Caco-2 (cell line): ENCODE measurements around the gene EMP3. TPM values are rescaled to one million over a fixed set of nuclear protein-coding genes. Genes with fewer than 3 reads are reported as not detected.

ENCODE experiments used
- BruUV-seq: library from RNA; stranded (reverse); fragments of 400-500 nt; replicated peaks from 2 replicates; lab custom pipeline; 2021; lab: Mats Ljungman, UMichigan
- CTCF ChIA-PET: fragments of 300-600 bp; sonication (Branson Sonifier 250); formaldehyde crosslinking; loops from one replicate; lab custom pipeline; 2022; ENCODE audit warnings: antibody characterized with exemption; lab: Charles Lee
- POLR2A ChIA-PET: fragments of 300-600 bp; sonication (Branson Sonifier 250); formaldehyde crosslinking; loops from one replicate; lab custom pipeline; 2022; ENCODE audit warnings: antibody characterized with exemption; lab: Charles Lee
- DNase-seq, 2 experiments: peaks; one replicate each; pipeline versions ENCODE4 v3.0.0 to v3.0.0-alpha.2; 2020 to 2022
- H3K27me3 ChIP-seq: replicated peaks from 2 replicates; pipeline ENCODE4 v1.6.0; 2011; ENCODE audit warnings: low read length; ENCODE audit not compliant: control insufficient read depth, insufficient read depth
- H3K36me3 ChIP-seq: 2 replicates; pipeline ENCODE4 v1.5.1; 2011; ENCODE audit warnings: low read length; ENCODE audit not compliant: control insufficient read depth, insufficient read depth
- H3K4me1 ChIP-seq: fragments of 250-450 bp; sonication (Bioruptor Pico); 2 replicates; pipeline ENCODE4 v1.5.1; 2020; ENCODE audit warnings: mild to moderate bottlenecking
- H3K4me3 ChIP-seq: 2 replicates; pipeline ENCODE4 v1.5.1; 2011; ENCODE audit warnings: low read depth, mild to moderate bottlenecking, control low read depth, low read length
- H3K9me3 ChIP-seq: fragments of 250-450 bp; sonication (Bioruptor Pico); 2 replicates; pipeline ENCODE4 v1.5.1; 2020; ENCODE audit warnings: mild to moderate bottlenecking, moderate library complexity
- H3K27ac Mint-ChIP-seq: one replicate; pipeline ENCODE4 v1.8.0; 2022; ENCODE audit warnings: mixed read lengths; ENCODE audit not compliant: unreplicated experiment
- H3K27me3 Mint-ChIP-seq: one replicate; pipeline ENCODE4 v1.8.0; 2022; ENCODE audit warnings: mixed read lengths; ENCODE audit not compliant: insufficient read depth, unreplicated experiment
- H3K36me3 Mint-ChIP-seq: one replicate; pipeline ENCODE4 v1.8.0; 2022; ENCODE audit warnings: mild to moderate bottlenecking, mixed read lengths; ENCODE audit not compliant: insufficient read depth, unreplicated experiment
- H3K4me1 Mint-ChIP-seq: one replicate; pipeline ENCODE4 v1.8.0; 2022; ENCODE audit warnings: low read depth, mixed read lengths; ENCODE audit not compliant: unreplicated experiment
- H3K4me3 Mint-ChIP-seq: one replicate; pipeline ENCODE4 v1.8.0; 2022; ENCODE audit warnings: mild to moderate bottlenecking, moderate library complexity, mixed read lengths; ENCODE audit not compliant: unreplicated experiment
- H3K9me3 Mint-ChIP-seq: one replicate; pipeline ENCODE4 v1.8.0; 2022; ENCODE audit warnings: mixed read lengths; ENCODE audit not compliant: unreplicated experiment
- intact Hi-C: fragments of 100-400 bp; cut with micrococcal nuclease; formaldehyde crosslinking; loops from one replicate; pipeline ENCODE4 v1.10.0; 2022; ENCODE audit not compliant: unreplicated experiment
- total RNA-seq: library from RNA; stranded (reverse); gene quantifications from 2 replicates; pipeline ENCODE4 v1.2.3, GENCODE V29; 2022
- TF ChIP-seq, protein P1 (sequence below), 2 experiments: fragments of 200-600 bp in 1 of 2; IDR thresholded peaks; 1 replicate in 1 of 2; 2 replicates in 1 of 2; pipeline versions ENCODE4 v1.5.1 to v1.8.0; 2011 to 2022; ENCODE audit warnings: antibody characterized with exemption in 1 of 2, control low read depth in 1 of 2, inconsistent platforms in 1 of 2, low read depth in 1 of 2, low read length in 1 of 2, mild to moderate bottlenecking in 1 of 2, moderate library complexity in 1 of 2; ENCODE audit not compliant: insufficient read depth in 1 of 2, severe bottlenecking in 1 of 2, unreplicated experiment in 1 of 2

The EMP3 gene
- total RNA-seq, 1 experiment from 2014 or later = 6.8 TPM

- intact Hi-C loops = no loop called here
- Histone ChIP-seq H3K9me3 (no peaks in the 10 kb centered on the region), H3K4me3 (no peak overlapping the region), H3K27me3 (no peaks in the 10 kb centered on the region), H3K36me3 (no peaks in the 10 kb centered on the region; the same call in 1 of the 2 replicates), H3K4me1 (no peaks in the 10 kb centered on the region)
- TF ChIP-seq, protein P1, sequence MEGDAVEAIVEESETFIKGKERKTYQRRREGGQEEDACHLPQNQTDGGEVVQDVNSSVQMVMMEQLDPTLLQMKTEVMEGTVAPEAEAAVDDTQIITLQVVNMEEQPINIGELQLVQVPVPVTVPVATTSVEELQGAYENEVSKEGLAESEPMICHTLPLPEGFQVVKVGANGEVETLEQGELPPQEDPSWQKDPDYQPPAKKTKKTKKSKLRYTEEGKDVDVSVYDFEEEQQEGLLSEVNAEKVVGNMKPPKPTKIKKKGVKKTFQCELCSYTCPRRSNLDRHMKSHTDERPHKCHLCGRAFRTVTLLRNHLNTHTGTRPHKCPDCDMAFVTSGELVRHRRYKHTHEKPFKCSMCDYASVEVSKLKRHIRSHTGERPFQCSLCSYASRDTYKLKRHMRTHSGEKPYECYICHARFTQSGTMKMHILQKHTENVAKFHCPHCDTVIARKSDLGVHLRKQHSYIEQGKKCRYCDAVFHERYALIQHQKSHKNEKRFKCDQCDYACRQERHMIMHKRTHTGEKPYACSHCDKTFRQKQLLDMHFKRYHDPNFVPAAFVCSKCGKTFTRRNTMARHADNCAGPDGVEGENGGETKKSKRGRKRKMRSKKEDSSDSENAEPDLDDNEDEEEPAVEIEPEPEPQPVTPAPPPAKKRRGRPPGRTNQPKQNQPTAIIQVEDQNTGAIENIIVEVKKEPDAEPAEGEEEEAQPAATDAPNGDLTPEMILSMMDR (IDR thresholded peaks at IDR 0.05; ENCODE audit: insufficient read depth in 1 of 2, low read depth in 1 of 2, low read length in 1 of 2, severe bottlenecking in 1 of 2, unreplicated experiment in 1 of 2) = no peak
- no peaks in the 10 kb centered on the region for H3K27me3 Mint-ChIP-seq
- H3K36me3 Mint-ChIP-seq = no peaks in the 10 kb centered on the region
- H3K4me1 Mint-ChIP-seq = peaks cover 10% of the 10 kb centered on the region
- BruUV-seq = no TSS peak
- no peak overlapping the region for H3K27ac Mint-ChIP-seq
- no peak overlapping the region for H3K4me3 Mint-ChIP-seq
- no peak for DNase-seq
- POLR2A ChIA-PET = no interaction called here
- H3K9me3 Mint-ChIP-seq = no peaks in the 10 kb centered on the region
- CTCF ChIA-PET = no interaction called here
Measured at GRCh38 chr19:48342414-48342738, 17.0 kb downstream of the EMP3 start.

GRCh38 chr19:48342841-48343540 lies 17.6 kb downstream of the EMP3 start:
- TF ChIP-seq, protein P1 (IDR thresholded peaks at IDR 0.05; ENCODE audit: insufficient read depth in 1 of 2, low read depth in 1 of 2, low read length in 1 of 2, severe bottlenecking in 1 of 2, unreplicated experiment in 1 of 2) = no peak
- no peaks in the 10 kb centered on the region for H3K9me3 ChIP-seq
- BruUV-seq = no TSS peak
- ChIA-PET POLR2A (no interaction called here), CTCF (no interaction called here)
- Mint-ChIP-seq H3K27ac (no peak overlapping the region), H3K27me3 (no peaks in the 10 kb centered on the region), H3K36me3 (no peaks in the 10 kb centered on the region), H3K4me3 (no peak overlapping the region), H3K4me1 (peaks cover 10% of the 10 kb centered on the region), H3K9me3 (no peaks in the 10 kb centered on the region)
- no peaks in the 10 kb centered on the region; the same call in 1 of the 2 replicates for H3K36me3 ChIP-seq
- intact Hi-C loops = no loop called here
- no peaks in the 10 kb centered on the region for H3K27me3 ChIP-seq
- no peak overlapping the region for H3K4me3 ChIP-seq
- H3K4me1 ChIP-seq = no peaks in the 10 kb centered on the region
- DNase-seq = no peak

- Mint-ChIP-seq H3K27me3 (no peaks in the 10 kb centered on the region), H3K4me3 (no peak overlapping the region), H3K27ac (no peak overlapping the region), H3K9me3 (no peaks in the 10 kb centered on the region), H3K4me1 (peaks cover 17% of the 10 kb centered on the region), H3K36me3 (peaks cover 6% of the 10 kb centered on the region)
- no peaks in the 10 kb centered on the region for H3K27me3 ChIP-seq
- TF ChIP-seq, protein P1 (IDR thresholded peaks at IDR 0.05; ENCODE audit: insufficient read depth in 1 of 2, low read depth in 1 of 2, low read length in 1 of 2, severe bottlenecking in 1 of 2, unreplicated experiment in 1 of 2) = no peak
- no TSS peak for BruUV-seq
- peak; percentile 27 to 38 for DNase-seq
- H3K36me3 ChIP-seq = no peaks in the 10 kb centered on the region; the same call in 1 of the 2 replicates
- no peaks in the 10 kb centered on the region for H3K9me3 ChIP-seq
- no peak overlapping the region for H3K4me3 ChIP-seq
- intact Hi-C loops = no loop called here
- H3K4me1 ChIP-seq = 0 out of 2 replicates have a peak, but pooled peaks cover 5% of the 10 kb centered on the region
- CTCF ChIA-PET = interaction anchor here (0.6 kb wide), 1 partner anchor 69 kb away, joined by 3 read pairs; no protein-coding TSS in a partner anchor
- POLR2A ChIA-PET = no interaction called here
Measured at GRCh38 chr19:48344892-48345291, 19.5 kb downstream of the EMP3 start.
